Heart left ventricle (tissue), 13 donors: Measurements from ENCODE around the gene EN1.

Source experiments
- POLR2A ChIP-seq, 2 donors: fragments of 450-650 bp; IDR thresholded peaks; one replicate each; pipeline ENCODE4 v1.6.1; 2017; ENCODE audit warnings: antibody characterized with exemption in 2 of 2, mild to moderate bottlenecking in 2 of 2, moderate library complexity in 2 of 2
- TF ChIP-seq, protein P1 (sequence below), 12 donors: fragments of 200-600 bp; sonication (generic) in 4 of 12; IDR thresholded peaks; one replicate each; pipeline versions ENCODE4 v1.5.0 to v1.8.0; 2018 to 2022; ENCODE audit warnings: antibody characterized with exemption in 12 of 12, mild to moderate bottlenecking in 5 of 12
- donor health status: ischemic (EF 13 %, LVEDD 7.1; RV severe dilation, severe dysfunction).
- donor health status: DM: no; HTN: yes; CAD: no.
- donor health status: DM: no; HTN: no; CAD: no.
- donor health status: ischemic (EF 25% LVEDD 6.9; RV normal size, moderate dysfunction).
- donor health status: ischemic (EF 25% LVEDD 5.7; RV mildly dilated, moderate dysfunction).
- donor health status: ischemic (EF 35%, LVEDD 5.7; RV mildly dilated, moderate dysfunction).
- donor health status: nonischemic (EF 11% LVEDD 7.7; RV severe dilation, severe dysfunction).
- donor health status: DM: yes; HTN: yes; CAD: no.
- donor health status: PGD.
- donor health status: ischemic (EF 29% LVEDD 5.4; RV normal size, mild dysfunction).
- donor health status: nonischemic (EF 23%, LVEDD 6.1; RV moderate dilation, normal function).

DNA sequence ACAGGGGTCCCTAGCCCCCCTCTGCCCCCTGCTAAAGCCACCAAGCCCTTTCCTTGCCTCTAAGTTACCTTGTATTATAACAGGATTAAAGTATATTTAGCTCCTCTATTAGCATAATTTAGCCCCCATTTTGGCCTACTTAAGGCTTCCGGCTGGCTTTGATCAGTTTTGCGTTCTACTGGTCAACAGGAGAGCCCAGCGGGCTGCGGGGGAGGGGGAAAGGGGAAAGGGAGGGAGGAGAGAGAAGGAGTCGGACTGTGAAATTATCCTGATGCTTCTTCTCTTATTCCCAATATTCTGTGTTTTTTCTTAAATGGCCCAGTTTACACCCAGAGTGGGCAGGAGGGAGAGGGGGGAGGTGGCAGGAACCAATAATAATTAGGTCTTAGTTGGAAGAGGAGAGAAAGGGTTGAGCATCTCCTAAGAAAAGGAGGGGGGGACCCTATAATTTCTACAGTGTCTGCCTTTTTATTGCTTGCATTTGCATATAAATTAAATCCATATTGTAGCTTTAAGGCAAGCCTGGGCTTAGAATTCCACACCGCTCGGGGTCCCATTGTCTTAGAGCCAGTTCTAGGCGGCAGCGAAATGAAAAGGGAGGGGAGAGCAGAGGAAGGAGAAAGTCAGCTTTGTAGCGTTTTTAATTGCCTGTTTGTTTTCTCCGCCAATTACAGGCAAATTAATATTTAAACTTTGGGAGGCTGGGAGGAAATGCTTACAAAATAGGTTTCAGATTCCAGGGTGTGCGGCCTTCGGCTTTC is 39.6 kb downstream of the EN1 start:
- TF ChIP-seq, protein P1, sequence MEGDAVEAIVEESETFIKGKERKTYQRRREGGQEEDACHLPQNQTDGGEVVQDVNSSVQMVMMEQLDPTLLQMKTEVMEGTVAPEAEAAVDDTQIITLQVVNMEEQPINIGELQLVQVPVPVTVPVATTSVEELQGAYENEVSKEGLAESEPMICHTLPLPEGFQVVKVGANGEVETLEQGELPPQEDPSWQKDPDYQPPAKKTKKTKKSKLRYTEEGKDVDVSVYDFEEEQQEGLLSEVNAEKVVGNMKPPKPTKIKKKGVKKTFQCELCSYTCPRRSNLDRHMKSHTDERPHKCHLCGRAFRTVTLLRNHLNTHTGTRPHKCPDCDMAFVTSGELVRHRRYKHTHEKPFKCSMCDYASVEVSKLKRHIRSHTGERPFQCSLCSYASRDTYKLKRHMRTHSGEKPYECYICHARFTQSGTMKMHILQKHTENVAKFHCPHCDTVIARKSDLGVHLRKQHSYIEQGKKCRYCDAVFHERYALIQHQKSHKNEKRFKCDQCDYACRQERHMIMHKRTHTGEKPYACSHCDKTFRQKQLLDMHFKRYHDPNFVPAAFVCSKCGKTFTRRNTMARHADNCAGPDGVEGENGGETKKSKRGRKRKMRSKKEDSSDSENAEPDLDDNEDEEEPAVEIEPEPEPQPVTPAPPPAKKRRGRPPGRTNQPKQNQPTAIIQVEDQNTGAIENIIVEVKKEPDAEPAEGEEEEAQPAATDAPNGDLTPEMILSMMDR (IDR thresholded peaks at IDR 0.05), result no peak
- no peak for TF ChIP-seq POLR2A (IDR thresholded peaks at IDR 0.05)
